Activated B cell treated with CpG ODN at 0.5 μM for 24 hours (primary cell): ENCODE measurements around the gene PATE3. TPM values are rescaled to one million over a fixed set of nuclear protein-coding genes. Genes with fewer than 3 reads are reported as not detected.

ENCODE experiments used
- ATAC-seq: fragments of 200-7000 bp; cut with Tn5 transposase; one replicate; pipeline ENCODE4 v1.10.0; 2021; ENCODE audit warnings: low read depth, mild to moderate bottlenecking, moderate library complexity
- CTCF ChIA-PET: fragments of 350-600 bp; sonication (Branson Sonifier 250); formaldehyde crosslinking; loops from one replicate; lab custom pipeline; 2021; ENCODE audit warnings: antibody characterized with exemption; lab: Charles Lee
- POLR2A ChIA-PET: fragments of 350-600 bp; sonication (Branson Sonifier 250); formaldehyde crosslinking; loops from one replicate; lab custom pipeline; 2021; ENCODE audit warnings: antibody characterized with exemption; lab: Charles Lee
- DNase-seq: peaks from one replicate; pipeline ENCODE4 v3.0.0; 2022
- H3K27ac Mint-ChIP-seq: one replicate; pipeline ENCODE4 v1.8.0; 2020; ENCODE audit warnings: mixed read lengths
- H3K27me3 Mint-ChIP-seq: one replicate; pipeline ENCODE4 v1.8.0; 2021; ENCODE audit warnings: mixed read lengths
- H3K36me3 Mint-ChIP-seq: one replicate; pipeline ENCODE4 v1.8.0; 2021; ENCODE audit warnings: low read depth, mixed read lengths
- H3K4me1 Mint-ChIP-seq: one replicate; pipeline ENCODE4 v1.8.0; 2021; ENCODE audit warnings: mixed read lengths
- H3K4me3 Mint-ChIP-seq: one replicate; pipeline ENCODE4 v1.8.0; 2020; ENCODE audit warnings: mild to moderate bottlenecking, mixed read lengths
- H3K9me3 Mint-ChIP-seq: one replicate; pipeline ENCODE4 v1.8.0; 2020; ENCODE audit warnings: mixed read lengths
- intact Hi-C: fragments of 100-400 bp; cut with micrococcal nuclease; formaldehyde crosslinking; loops from one replicate; pipeline ENCODE4 v1.15.1; 2024
- total RNA-seq: library from RNA; stranded (reverse); gene quantifications from 2 replicates; pipeline ENCODE4 v1.2.3, GENCODE V29; 2022
- TF ChIP-seq, protein P1 (sequence below): fragments of 200-600 bp; IDR thresholded peaks from one replicate; pipeline ENCODE4 v1.8.0; 2022; ENCODE audit warnings: antibody characterized with exemption, mild to moderate bottlenecking

PATE3 gene
- total RNA-seq, 1 donor from 2014 or later: not detected

DNA sequence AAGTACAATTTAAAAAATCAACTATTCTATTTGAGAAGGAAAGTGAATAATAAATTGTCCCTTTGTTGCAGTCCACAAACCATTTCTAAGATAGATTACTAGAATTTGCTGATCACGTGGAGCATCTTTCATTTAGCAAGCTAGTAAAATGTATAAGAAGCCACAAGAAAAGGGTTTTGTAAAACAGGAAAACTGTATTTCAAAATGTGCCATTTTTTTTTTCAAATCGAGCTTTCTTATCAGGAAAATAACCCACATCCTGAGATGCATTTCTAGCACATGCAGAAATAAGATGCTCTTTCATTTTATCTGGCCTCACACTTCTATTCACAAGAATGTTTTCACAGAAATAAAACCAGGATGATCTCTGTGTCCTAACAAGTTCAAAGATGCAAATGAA is 3.2 kb upstream of the PATE3 start:
- H3K27me3 Mint-ChIP-seq: no peaks in the 10 kb centered on the region
- H3K27ac Mint-ChIP-seq: no peak overlapping the region
- intact Hi-C loops: no loop called here
- H3K36me3 Mint-ChIP-seq: no peaks in the 10 kb centered on the region
- no peaks in the 10 kb centered on the region for H3K4me1 Mint-ChIP-seq
- no peak for ATAC-seq
- no peaks in the 10 kb centered on the region for H3K9me3 Mint-ChIP-seq
- TF ChIP-seq, protein P1, sequence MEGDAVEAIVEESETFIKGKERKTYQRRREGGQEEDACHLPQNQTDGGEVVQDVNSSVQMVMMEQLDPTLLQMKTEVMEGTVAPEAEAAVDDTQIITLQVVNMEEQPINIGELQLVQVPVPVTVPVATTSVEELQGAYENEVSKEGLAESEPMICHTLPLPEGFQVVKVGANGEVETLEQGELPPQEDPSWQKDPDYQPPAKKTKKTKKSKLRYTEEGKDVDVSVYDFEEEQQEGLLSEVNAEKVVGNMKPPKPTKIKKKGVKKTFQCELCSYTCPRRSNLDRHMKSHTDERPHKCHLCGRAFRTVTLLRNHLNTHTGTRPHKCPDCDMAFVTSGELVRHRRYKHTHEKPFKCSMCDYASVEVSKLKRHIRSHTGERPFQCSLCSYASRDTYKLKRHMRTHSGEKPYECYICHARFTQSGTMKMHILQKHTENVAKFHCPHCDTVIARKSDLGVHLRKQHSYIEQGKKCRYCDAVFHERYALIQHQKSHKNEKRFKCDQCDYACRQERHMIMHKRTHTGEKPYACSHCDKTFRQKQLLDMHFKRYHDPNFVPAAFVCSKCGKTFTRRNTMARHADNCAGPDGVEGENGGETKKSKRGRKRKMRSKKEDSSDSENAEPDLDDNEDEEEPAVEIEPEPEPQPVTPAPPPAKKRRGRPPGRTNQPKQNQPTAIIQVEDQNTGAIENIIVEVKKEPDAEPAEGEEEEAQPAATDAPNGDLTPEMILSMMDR: no peak
- ChIA-PET CTCF (no interaction called here), POLR2A (no interaction called here)
- H3K4me3 Mint-ChIP-seq: no peak overlapping the region
- no peak for DNase-seq

DNA sequence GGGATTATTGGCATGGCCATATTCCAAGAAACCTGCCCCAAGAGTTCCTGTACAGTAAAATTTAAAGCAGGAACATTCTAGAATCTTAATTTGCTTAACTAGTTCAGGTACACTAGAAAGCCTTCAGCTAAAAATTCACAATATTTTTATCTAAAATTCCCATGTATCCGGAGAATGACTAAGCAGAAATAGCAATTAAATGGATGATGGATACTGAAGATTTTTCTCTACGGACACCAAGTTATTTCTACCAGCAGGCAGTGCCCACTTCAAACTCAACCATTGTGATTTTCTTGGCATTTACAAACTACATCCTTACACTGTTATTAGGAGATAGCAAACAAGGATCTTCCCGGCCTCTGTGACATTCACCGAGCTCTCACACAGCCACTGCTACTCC is 2.9 kb downstream of the PATE3 start:
- CTCF ChIA-PET: no interaction called here

DNA sequence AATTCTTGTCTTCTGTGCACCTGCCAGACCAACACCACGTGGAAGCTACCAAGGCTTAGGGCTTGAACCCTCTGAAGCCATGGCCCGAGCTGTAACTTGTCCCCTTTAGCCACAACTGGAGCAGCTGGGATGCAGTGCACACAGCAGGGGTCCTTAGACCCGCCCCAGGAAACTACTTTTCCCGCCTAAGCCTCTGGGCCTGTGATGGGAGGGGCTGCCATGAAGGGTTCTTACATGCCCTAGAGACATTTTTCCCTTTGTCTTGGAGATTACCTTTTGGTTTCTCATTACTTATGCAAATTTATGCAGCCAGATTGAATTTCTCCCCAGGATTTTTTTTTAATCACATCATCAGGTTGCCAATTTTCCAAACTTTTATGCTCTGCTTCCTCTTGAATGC is 9.7 kb downstream of the PATE3 start:
- POLR2A ChIA-PET: no interaction called here
- TF ChIP-seq, protein P1: no peak
- Mint-ChIP-seq H3K4me1 (no peaks in the 10 kb centered on the region), H3K27me3 (no peaks in the 10 kb centered on the region), H3K36me3 (peaks cover 1% of the 10 kb centered on the region), H3K4me3 (no peak overlapping the region), H3K9me3 (peaks cover 52% of the 10 kb centered on the region), H3K27ac (no peak overlapping the region)
- intact Hi-C loops: no loop called here
- CTCF ChIA-PET: no interaction called here
- ATAC-seq (no peak), DNase-seq (no peak)

More for the DNA sequence above, 2.9 kb downstream of the PATE3 start:
- Mint-ChIP-seq H3K9me3 (peaks cover 21% of the 10 kb centered on the region), H3K36me3 (no peaks in the 10 kb centered on the region), H3K27me3 (no peaks in the 10 kb centered on the region), H3K27ac (no peak overlapping the region), H3K4me1 (no peaks in the 10 kb centered on the region), H3K4me3 (no peak overlapping the region)
- DNase-seq: no peak
- intact Hi-C loops: no loop called here
- TF ChIP-seq, protein P1: no peak
- POLR2A ChIA-PET: no interaction called here
- ATAC-seq: no peak

GRCh38 chr11:125799808-125800207 is 11.9 kb downstream of the PATE3 start:
- H3K36me3 Mint-ChIP-seq: peaks cover 1% of the 10 kb centered on the region
- intact Hi-C loops: no loop called here
- ATAC-seq (no peak), DNase-seq (no peak)
- TF ChIP-seq, protein P1: no peak
- H3K27ac Mint-ChIP-seq: no peak overlapping the region
- no peaks in the 10 kb centered on the region for H3K4me1 Mint-ChIP-seq
- ChIA-PET POLR2A (no interaction called here), CTCF (no interaction called here)
- no peak overlapping the region for H3K4me3 Mint-ChIP-seq
- H3K27me3 Mint-ChIP-seq: no peaks in the 10 kb centered on the region
- peaks cover 42% of the 10 kb centered on the region for H3K9me3 Mint-ChIP-seq

GRCh38 chr11:125802387-125802786 is 14.5 kb downstream of the PATE3 start:
- H3K9me3 Mint-ChIP-seq: peaks cover 30% of the 10 kb centered on the region
- ATAC-seq (no peak), DNase-seq (no peak)
- ChIA-PET CTCF (no interaction called here), POLR2A (no interaction called here)
- no peak overlapping the region for H3K27ac Mint-ChIP-seq
- no peaks in the 10 kb centered on the region for H3K27me3 Mint-ChIP-seq
- intact Hi-C loops: no loop called here
- no peak overlapping the region for H3K4me3 Mint-ChIP-seq
- TF ChIP-seq, protein P1: no peak
- H3K4me1 Mint-ChIP-seq: no peaks in the 10 kb centered on the region
- H3K36me3 Mint-ChIP-seq: peaks cover 1% of the 10 kb centered on the region
